Measurements from ENCODE around the gene MSL3B. TPM values are rescaled to one million over a fixed set of nuclear protein-coding genes. Genes with fewer than 3 reads are reported as not detected.

The MSL3B gene

Other genes starting within 250 kb of the MSL3B start
- not detected in 2 replicates for gene UGT1A10, start 231.9 kb downstream of the MSL3B start, polyA plus RNA-seq
- not detected in 2 replicates for gene UGT1A9, start 196.5 kb downstream of the MSL3B start, polyA plus RNA-seq
- not detected in 2 replicates for gene UGT1A7, start 186.5 kb downstream of the MSL3B start, polyA plus RNA-seq
- gene UGT1A6, start 175.5 kb downstream of the MSL3B start, polyA plus RNA-seq, result not detected in 2 replicates
- gene UGT1A5, start 155.5 kb downstream of the MSL3B start, polyA plus RNA-seq, result not detected in 2 replicates
- not detected in 2 replicates for gene UGT1A4, start 149.7 kb downstream of the MSL3B start, polyA plus RNA-seq
- gene UGT1A3, start 139.3 kb downstream of the MSL3B start, polyA plus RNA-seq, result not detected in 2 replicates
- gene UGT1A1, start 108.1 kb downstream of the MSL3B start, polyA plus RNA-seq, result not detected in 2 replicates
- gene MROH2A, start 90.1 kb downstream of the MSL3B start, polyA plus RNA-seq, result not detected in 2 replicates
- 1.3 and 3.3 TPM in 2 replicates for gene HJURP, start 13.9 kb downstream of the MSL3B start, polyA plus RNA-seq
- gene TRPM8, start 49.0 kb upstream of the MSL3B start, polyA plus RNA-seq, result 0.18 TPM in 1 of 2 replicates, not detected in the other
- gene SPP2, start 182.3 kb upstream of the MSL3B start, polyA plus RNA-seq, result not detected in 2 replicates